Measurements from ENCODE around the gene TOM1L1. TPM values are rescaled to one million over a fixed set of nuclear protein-coding genes. Genes with fewer than 3 reads are reported as not detected.
A peak's percentile ranks its signal among the peaks of the same experiment; 100 is the strongest.

TOM1L1 gene
- polyA plus RNA-seq, 2 donors = 11.5 to 22.9 TPM

DNA sequence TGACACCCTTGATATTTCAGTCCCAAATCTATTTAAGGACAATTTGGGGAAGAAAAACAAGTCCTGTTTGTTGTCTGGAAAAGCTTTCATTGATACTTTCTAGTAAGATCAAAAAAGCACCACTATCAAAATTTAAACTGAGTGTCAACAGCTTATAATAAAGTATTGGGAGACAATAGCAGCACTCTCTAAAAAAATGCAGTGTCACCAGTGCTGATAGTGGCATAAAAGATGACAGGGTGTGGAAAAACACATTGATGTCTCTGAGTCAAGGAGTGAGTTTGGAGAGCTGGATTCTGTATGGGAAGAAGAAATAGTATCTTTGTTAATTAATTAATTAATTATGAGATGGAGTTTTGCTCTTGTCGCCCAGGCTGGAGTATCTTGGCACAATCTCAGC, 8.3 kb upstream of the TOM1L1 start:
- WGBS, 2 donors = 87 to 92% methylated on average over 1 of the region's 1 CpG
- Histone ChIP-seq H3K4me3 (ENCODE audit: low read depth in 1 of 2, low read length in 2 of 2) (no peak overlapping the region), H3K9me3 (ENCODE audit: control insufficient read depth in 2 of 2, insufficient read depth in 1 of 2, low read depth in 1 of 2, low read length in 1 of 2) (no peaks in the 10 kb centered on the region), H3K27ac (ENCODE audit: low read depth in 2 of 2, low read length in 1 of 2) (no peak overlapping the region), H3K27me3 (ENCODE audit: control insufficient read depth in 1 of 2, insufficient read depth in 2 of 2, low read length in 2 of 2) (no peaks in the 10 kb centered on the region), H3K36me3 (ENCODE audit: control insufficient read depth in 2 of 2, insufficient read depth in 2 of 2, low read length in 1 of 2) (no peaks in the 10 kb centered on the region), H3K4me1 (ENCODE audit: control insufficient read depth in 2 of 2, insufficient read depth in 2 of 2, low read length in 1 of 2) (no peaks in the 10 kb centered on the region)

DNA sequence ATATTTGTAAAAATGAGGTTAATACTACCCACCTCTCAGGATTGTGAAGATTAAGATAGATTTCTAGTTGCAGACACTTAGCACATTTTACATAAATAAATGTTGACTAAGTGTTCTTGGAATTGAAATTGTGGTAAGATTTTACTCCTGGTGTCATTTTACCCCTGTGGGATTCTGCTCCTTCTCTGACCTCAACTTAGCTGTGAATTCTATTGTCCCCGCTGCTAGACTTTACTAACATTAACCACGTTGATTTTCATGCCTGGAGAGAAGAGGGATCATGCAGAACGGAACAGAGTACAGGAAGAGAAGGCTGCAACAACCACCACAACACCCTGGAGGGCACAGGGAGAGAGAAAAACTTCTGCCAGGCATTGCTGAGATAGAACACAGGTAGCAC, 2.1 kb upstream of the TOM1L1 start:
- no peaks in the 10 kb centered on the region for H3K27me3 ChIP-seq (ENCODE audit: control insufficient read depth in 1 of 2, insufficient read depth in 2 of 2, low read length in 2 of 2)
- H3K9me3 ChIP-seq (ENCODE audit: control insufficient read depth in 2 of 2, insufficient read depth in 1 of 2, low read depth in 1 of 2, low read length in 1 of 2) = no peaks in the 10 kb centered on the region
- 63 to 65% methylated on average over 3 of the region's 3 CpGs for WGBS, 2 donors
- no peaks in the 10 kb centered on the region for H3K4me1 ChIP-seq (ENCODE audit: control insufficient read depth in 2 of 2, insufficient read depth in 2 of 2, low read length in 1 of 2)
- H3K27ac ChIP-seq (ENCODE audit: low read depth in 2 of 2, low read length in 1 of 2) = no peak overlapping the region
- no peaks in the 10 kb centered on the region for H3K36me3 ChIP-seq (ENCODE audit: control insufficient read depth in 2 of 2, insufficient read depth in 2 of 2, low read length in 1 of 2)
- no peak overlapping the region for H3K4me3 ChIP-seq (ENCODE audit: low read depth in 1 of 2, low read length in 2 of 2)

DNA sequence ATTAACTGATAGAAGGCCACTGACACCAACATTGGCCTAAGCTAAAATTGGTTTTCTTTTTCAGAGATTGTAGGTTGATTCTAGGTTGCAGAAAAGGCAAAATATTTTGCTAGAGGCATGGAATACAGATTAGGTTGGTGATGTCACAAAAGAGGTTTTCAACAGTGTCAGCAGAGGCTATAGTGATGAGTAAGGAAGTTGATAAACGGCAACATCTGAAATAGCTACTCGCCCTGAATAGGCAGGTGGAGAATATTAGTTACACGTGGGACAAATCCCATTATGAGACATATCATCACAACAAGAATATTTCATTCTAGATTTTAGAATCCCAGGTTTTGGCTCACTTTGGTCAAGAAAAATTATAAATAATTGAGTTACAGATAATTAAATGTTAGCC, 1.5 kb upstream of the TOM1L1 start:
- WGBS, 2 donors = 68 to 76% methylated on average over 3 of the region's 3 CpGs
- Histone ChIP-seq H3K27ac (ENCODE audit: low read depth in 2 of 2, low read length in 1 of 2) (no peak overlapping the region), H3K36me3 (ENCODE audit: control insufficient read depth in 2 of 2, insufficient read depth in 2 of 2, low read length in 1 of 2) (no peaks in the 10 kb centered on the region), H3K27me3 (ENCODE audit: control insufficient read depth in 1 of 2, insufficient read depth in 2 of 2, low read length in 2 of 2) (no peaks in the 10 kb centered on the region), H3K4me3 (ENCODE audit: low read depth in 1 of 2, low read length in 2 of 2) (no peak overlapping the region), H3K9me3 (ENCODE audit: control insufficient read depth in 2 of 2, insufficient read depth in 1 of 2, low read depth in 1 of 2, low read length in 1 of 2) (no peaks in the 10 kb centered on the region), H3K4me1 (ENCODE audit: control insufficient read depth in 2 of 2, insufficient read depth in 2 of 2, low read length in 1 of 2) (no peaks in the 10 kb centered on the region)

DNA sequence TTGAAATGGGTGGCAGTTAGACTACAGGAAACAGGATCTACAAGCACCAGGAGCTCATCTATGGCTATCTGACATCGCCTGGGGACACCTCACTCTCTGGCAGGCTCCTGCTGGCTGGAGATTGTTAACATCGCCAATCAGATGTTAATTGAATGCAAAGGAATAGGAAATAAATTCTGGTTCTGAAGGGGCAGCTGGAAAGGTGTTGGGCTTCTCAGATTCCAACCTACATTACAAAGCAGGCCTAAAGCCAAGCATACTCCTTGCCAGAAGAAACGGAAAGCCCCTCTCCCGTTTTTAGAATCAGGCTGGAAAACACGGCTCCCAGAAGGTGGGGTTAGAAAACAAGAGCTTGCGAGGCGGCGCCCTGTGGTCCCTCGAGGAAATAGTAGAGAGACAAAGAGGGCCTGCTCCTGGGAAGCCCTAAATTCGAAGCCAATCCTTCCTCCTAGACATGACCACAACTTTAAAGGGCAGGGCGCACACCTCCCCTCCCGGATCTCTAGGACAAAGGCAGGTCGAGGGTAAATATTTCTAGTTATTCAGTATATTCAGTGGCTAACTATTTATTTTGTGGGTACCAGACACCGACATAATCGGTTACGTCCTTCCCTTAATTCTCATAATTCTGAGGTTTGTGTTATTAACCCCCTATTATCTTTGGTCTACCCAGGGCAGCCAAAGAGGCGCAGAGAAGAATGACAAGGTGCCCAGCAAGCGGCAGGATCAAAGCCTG, 763 bp upstream of the TOM1L1 start:
- 7 to 10% methylated on average over 18 of the region's 18 CpGs for WGBS, 2 donors
- Histone ChIP-seq H3K9me3 (ENCODE audit: control insufficient read depth in 2 of 2, insufficient read depth in 1 of 2, low read depth in 1 of 2, low read length in 1 of 2) (no peaks in the 10 kb centered on the region), H3K4me1 (ENCODE audit: control insufficient read depth in 2 of 2, insufficient read depth in 2 of 2, low read length in 1 of 2) (no peaks in the 10 kb centered on the region), H3K4me3 (ENCODE audit: low read depth in 1 of 2, low read length in 2 of 2) (peak overlapping the region; percentile 62 to 71), H3K27me3 (ENCODE audit: control insufficient read depth in 1 of 2, insufficient read depth in 2 of 2, low read length in 2 of 2) (no peaks in the 10 kb centered on the region), H3K27ac (ENCODE audit: low read depth in 2 of 2, low read length in 1 of 2) (no peak overlapping the region), H3K36me3 (ENCODE audit: control insufficient read depth in 2 of 2, insufficient read depth in 2 of 2, low read length in 1 of 2) (no peaks in the 10 kb centered on the region)

DNA sequence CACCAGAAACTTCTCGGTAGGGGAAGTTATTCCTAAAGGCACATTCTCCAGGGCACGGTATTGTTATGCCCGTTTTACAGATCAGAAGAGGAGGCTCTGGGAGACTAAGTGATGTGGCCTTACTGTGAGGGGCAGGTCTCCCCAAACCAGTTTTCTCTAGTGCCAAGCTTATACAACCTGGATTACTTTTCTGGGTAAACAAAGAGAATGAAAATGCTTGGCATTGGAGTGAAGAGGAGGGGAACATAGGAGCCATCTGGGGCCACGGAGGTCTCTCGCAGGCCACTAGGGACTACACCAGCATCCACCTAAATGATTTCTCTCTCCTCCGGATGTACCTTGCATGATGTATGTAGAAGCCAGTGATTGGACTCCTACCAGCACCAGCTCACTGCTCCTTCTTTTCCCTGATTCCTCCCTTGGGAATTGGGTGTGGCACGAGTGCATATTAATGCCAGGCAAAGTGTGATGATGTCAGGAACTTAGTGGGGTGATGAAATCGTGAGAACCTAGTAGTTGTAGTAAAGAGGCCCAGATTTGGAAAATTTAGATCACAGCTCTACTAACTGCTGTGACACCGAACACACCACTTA, 674 bp downstream of the TOM1L1 start:
- WGBS, 2 donors = 36 to 38% methylated on average over 9 of the region's 9 CpGs
- no peaks in the 10 kb centered on the region for H3K27me3 ChIP-seq (ENCODE audit: control insufficient read depth in 1 of 2, insufficient read depth in 2 of 2, low read length in 2 of 2)
- H3K27ac ChIP-seq (ENCODE audit: low read depth in 2 of 2, low read length in 1 of 2) = peak overlapping the region; percentile 83 to 90

DNA sequence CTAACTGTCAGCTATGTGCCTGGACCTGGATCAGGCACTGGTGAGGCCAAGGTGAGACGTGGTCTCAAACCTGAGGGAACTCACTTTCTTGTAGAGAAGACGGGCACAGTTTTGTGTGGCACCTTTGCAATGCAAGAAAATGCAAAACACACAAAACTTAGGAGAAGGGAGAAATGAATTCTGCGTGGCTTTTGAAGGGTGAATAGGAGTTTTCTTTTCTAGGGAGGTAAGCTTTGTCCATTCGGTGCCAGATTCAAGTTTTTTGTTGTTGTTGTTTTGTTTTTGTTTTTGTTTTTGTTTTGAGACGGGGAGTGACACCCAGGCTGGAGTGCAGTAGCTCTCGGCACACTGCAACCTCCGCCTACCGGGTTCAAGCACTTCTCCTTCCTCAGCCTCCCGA, 1.4 kb downstream of the TOM1L1 start:
- Histone ChIP-seq H3K27me3 (ENCODE audit: control insufficient read depth in 1 of 2, insufficient read depth in 2 of 2, low read length in 2 of 2) (no peaks in the 10 kb centered on the region), H3K4me3 (ENCODE audit: low read depth in 1 of 2, low read length in 2 of 2) (no peak overlapping the region), H3K27ac (ENCODE audit: low read depth in 2 of 2, low read length in 1 of 2) (peak overlapping the region in 1 of 2 donors; percentile 26)

More for the DNA sequence above, 674 bp downstream of the TOM1L1 start:
- peak overlapping the region; percentile 62 to 71 for H3K4me3 ChIP-seq (ENCODE audit: low read depth in 1 of 2, low read length in 2 of 2)
- H3K4me1 ChIP-seq (ENCODE audit: control insufficient read depth in 2 of 2, insufficient read depth in 2 of 2, low read length in 1 of 2) = no peaks in the 10 kb centered on the region
- no peaks in the 10 kb centered on the region for H3K9me3 ChIP-seq (ENCODE audit: control insufficient read depth in 2 of 2, insufficient read depth in 1 of 2, low read depth in 1 of 2, low read length in 1 of 2)
- H3K36me3 ChIP-seq (ENCODE audit: control insufficient read depth in 2 of 2, insufficient read depth in 2 of 2, low read length in 1 of 2) = no peaks in the 10 kb centered on the region

DNA sequence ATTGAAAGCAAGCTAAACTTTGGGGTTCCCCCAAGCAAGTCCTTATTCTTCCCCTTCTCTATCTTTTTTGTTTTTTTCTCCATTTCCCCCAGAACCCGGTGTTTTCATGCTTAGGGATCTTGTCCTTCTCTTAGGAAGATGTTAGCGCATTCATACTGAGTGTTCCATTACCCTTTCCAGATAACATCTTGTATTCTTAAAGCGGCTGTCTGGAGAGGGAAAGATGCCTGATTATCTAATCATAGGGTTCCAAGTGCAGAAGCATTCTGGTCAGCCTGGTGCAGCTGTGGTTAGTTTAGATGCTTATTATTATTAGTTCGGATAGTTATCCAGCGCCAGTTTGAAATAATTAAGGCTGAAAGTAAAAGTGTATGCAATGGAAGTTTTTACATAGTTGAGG, 2.0 kb downstream of the TOM1L1 start:
- Histone ChIP-seq H3K36me3 (ENCODE audit: control insufficient read depth in 2 of 2, insufficient read depth in 2 of 2, low read length in 1 of 2) (no peaks in the 10 kb centered on the region), H3K9me3 (ENCODE audit: control insufficient read depth in 2 of 2, insufficient read depth in 1 of 2, low read depth in 1 of 2, low read length in 1 of 2) (no peaks in the 10 kb centered on the region), H3K27me3 (ENCODE audit: control insufficient read depth in 1 of 2, insufficient read depth in 2 of 2, low read length in 2 of 2) (no peaks in the 10 kb centered on the region), H3K4me3 (ENCODE audit: low read depth in 1 of 2, low read length in 2 of 2) (no peak overlapping the region), H3K27ac (ENCODE audit: low read depth in 2 of 2, low read length in 1 of 2) (no peak overlapping the region), H3K4me1 (ENCODE audit: control insufficient read depth in 2 of 2, insufficient read depth in 2 of 2, low read length in 1 of 2) (no peaks in the 10 kb centered on the region)
- WGBS, 2 donors = 72 to 82% methylated on average over 5 of the region's 5 CpGs

More for the DNA sequence above, 1.4 kb downstream of the TOM1L1 start:
- Histone ChIP-seq H3K4me1 (ENCODE audit: control insufficient read depth in 2 of 2, insufficient read depth in 2 of 2, low read length in 1 of 2) (no peaks in the 10 kb centered on the region), H3K9me3 (ENCODE audit: control insufficient read depth in 2 of 2, insufficient read depth in 1 of 2, low read depth in 1 of 2, low read length in 1 of 2) (no peaks in the 10 kb centered on the region), H3K36me3 (ENCODE audit: control insufficient read depth in 2 of 2, insufficient read depth in 2 of 2, low read length in 1 of 2) (no peaks in the 10 kb centered on the region)
- WGBS, 2 donors = 85 to 92% methylated on average over 9 of the region's 9 CpGs

DNA sequence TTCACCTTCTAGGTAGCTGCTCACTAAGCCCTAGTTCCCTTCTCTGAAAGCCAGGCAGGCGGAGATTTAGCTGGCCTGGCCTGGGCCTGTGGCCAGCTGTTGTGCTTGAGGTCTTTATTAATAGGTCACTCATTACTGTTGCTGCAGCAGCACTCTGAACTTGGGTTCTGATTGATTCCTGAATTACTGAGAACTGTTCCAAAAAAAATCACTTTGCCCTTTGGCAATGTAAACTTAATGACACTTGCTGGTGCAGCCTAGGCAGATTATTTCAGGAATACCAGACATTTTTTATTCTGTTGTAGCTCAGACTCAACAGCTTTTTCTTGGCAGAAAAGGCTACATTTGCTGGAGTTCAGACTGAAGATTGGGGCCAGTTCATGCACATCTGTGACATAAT, 2.7 kb downstream of the TOM1L1 start:
- H3K27me3 ChIP-seq (ENCODE audit: control insufficient read depth in 1 of 2, insufficient read depth in 2 of 2, low read length in 2 of 2) = no peaks in the 10 kb centered on the region
- H3K9me3 ChIP-seq (ENCODE audit: control insufficient read depth in 2 of 2, insufficient read depth in 1 of 2, low read depth in 1 of 2, low read length in 1 of 2) = no peaks in the 10 kb centered on the region
- 34 to 35% methylated on average over 1 of the region's 1 CpG for WGBS, 2 donors
- H3K36me3 ChIP-seq (ENCODE audit: control insufficient read depth in 2 of 2, insufficient read depth in 2 of 2, low read length in 1 of 2) = no peaks in the 10 kb centered on the region
- H3K4me1 ChIP-seq (ENCODE audit: control insufficient read depth in 2 of 2, insufficient read depth in 2 of 2, low read length in 1 of 2) = no peaks in the 10 kb centered on the region
- H3K4me3 ChIP-seq (ENCODE audit: low read depth in 1 of 2, low read length in 2 of 2) = no peak overlapping the region
- H3K27ac ChIP-seq (ENCODE audit: low read depth in 2 of 2, low read length in 1 of 2) = no peak overlapping the region

DNA sequence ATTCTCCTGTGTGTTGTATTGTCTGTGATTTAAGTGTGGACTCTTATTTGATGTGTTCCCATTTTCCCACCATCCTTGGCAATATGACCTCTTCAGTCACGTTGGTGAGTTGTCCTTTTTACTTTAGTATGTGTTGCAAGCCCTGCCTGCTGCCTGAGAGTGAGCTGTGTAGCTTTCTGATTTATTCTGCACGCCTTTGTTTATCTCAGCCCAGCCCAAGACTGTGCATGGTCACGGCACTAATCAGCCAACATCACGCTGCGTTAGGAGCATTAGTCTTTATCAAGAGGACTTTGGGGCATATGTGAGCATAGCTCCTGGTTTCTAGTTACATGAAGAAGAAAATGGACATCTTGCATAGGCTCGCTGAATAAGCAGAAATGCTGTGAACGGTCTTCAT, 6.0 kb downstream of the TOM1L1 start:
- H3K27ac ChIP-seq (ENCODE audit: low read depth in 2 of 2, low read length in 1 of 2) = no peak overlapping the region
- 65 to 88% methylated on average over 7 of the region's 7 CpGs for WGBS, 2 donors
- H3K36me3 ChIP-seq (ENCODE audit: control insufficient read depth in 2 of 2, insufficient read depth in 2 of 2, low read length in 1 of 2) = peaks cover 0 to 4% of the 10 kb centered on the region in 2 donors
- H3K27me3 ChIP-seq (ENCODE audit: control insufficient read depth in 1 of 2, insufficient read depth in 2 of 2, low read length in 2 of 2) = no peaks in the 10 kb centered on the region
- H3K4me1 ChIP-seq (ENCODE audit: control insufficient read depth in 2 of 2, insufficient read depth in 2 of 2, low read length in 1 of 2) = no peaks in the 10 kb centered on the region
- H3K4me3 ChIP-seq (ENCODE audit: low read depth in 1 of 2, low read length in 2 of 2) = no peak overlapping the region
- no peaks in the 10 kb centered on the region for H3K9me3 ChIP-seq (ENCODE audit: control insufficient read depth in 2 of 2, insufficient read depth in 1 of 2, low read depth in 1 of 2, low read length in 1 of 2)

DNA sequence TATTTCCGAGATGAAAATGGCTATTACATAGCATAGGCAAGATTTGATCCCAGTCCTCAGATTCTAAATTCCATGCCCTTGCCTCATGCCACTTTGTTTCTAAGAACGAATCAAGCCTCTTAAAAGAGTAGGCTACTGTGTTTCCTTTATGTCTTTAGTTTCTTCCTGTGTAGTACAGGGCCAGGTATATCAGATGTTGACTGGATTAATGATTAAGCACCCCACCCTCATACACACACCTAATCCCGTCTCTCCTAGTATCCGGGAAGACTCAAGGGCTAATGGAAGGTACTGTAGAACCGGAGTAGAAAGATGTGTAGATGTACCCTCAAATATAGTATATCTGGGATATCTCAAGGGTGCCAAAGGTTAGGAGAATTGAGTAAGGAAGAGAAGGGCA, 6.7 kb downstream of the TOM1L1 start:
- WGBS, 2 donors = 69 to 89% methylated on average over 5 of the region's 5 CpGs
- Histone ChIP-seq H3K27me3 (ENCODE audit: control insufficient read depth in 1 of 2, insufficient read depth in 2 of 2, low read length in 2 of 2) (no peaks in the 10 kb centered on the region), H3K4me1 (ENCODE audit: control insufficient read depth in 2 of 2, insufficient read depth in 2 of 2, low read length in 1 of 2) (no peaks in the 10 kb centered on the region), H3K9me3 (ENCODE audit: control insufficient read depth in 2 of 2, insufficient read depth in 1 of 2, low read depth in 1 of 2, low read length in 1 of 2) (no peaks in the 10 kb centered on the region), H3K27ac (ENCODE audit: low read depth in 2 of 2, low read length in 1 of 2) (no peak overlapping the region), H3K36me3 (ENCODE audit: control insufficient read depth in 2 of 2, insufficient read depth in 2 of 2, low read length in 1 of 2) (peaks cover 0 to 4% of the 10 kb centered on the region in 2 donors), H3K4me3 (ENCODE audit: low read depth in 1 of 2, low read length in 2 of 2) (no peak overlapping the region)

Measured in esophagus (tissue), 2 donors.